Subcutaneous adipose tissue (tissue), 4 donors: ENCODE data around the gene AFF3. TPM values are rescaled to one million over a fixed set of nuclear protein-coding genes. Genes with fewer than 3 reads are reported as not detected.

Source experiments
- total RNA-seq, 4 donors: library from RNA; depleted of rRNA; stranded (reverse); fragments of >200 nt; gene quantifications; one replicate each; pipeline ENCODE4 v1.1.0, GENCODE V29; 2016
- TF ChIP-seq, protein P1 (sequence below): fragments of 450-650 bp; IDR thresholded peaks from one replicate; pipeline ENCODE4 v1.5.1; 2016; ENCODE audit warnings: low read depth, mild to moderate bottlenecking, control low read depth, antibody characterized with exemption, moderate library complexity

AFF3 gene
- total RNA-seq, 4 donors from 2014 or later = 2.5 to 6.2 (median 5.6) TPM

DNA sequence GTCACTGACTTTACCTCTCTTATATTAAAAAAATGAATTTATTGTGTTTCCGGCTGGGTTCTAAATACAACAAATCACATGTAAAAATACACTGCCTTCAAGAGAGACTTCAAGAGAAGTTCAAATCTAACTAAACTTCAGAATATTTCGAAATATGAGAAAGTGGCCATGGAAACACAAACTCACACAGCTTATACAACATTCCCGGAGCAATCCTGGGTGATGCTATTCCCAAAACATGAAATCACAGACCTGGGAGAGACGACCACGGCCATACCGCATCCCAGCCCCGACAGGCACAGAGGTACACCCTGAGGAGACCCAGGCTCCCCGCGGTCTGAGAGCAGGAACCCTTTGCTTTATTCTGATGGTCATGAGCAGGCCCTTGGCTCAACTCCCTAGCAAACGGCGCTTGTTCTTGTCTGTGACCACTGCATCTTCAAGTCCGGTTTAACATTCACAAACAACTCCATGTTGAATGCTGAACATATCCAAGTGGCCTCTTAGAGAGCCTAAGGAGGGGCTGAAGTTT, 467.2 kb downstream of the AFF3 start:
- TF ChIP-seq, protein P1, sequence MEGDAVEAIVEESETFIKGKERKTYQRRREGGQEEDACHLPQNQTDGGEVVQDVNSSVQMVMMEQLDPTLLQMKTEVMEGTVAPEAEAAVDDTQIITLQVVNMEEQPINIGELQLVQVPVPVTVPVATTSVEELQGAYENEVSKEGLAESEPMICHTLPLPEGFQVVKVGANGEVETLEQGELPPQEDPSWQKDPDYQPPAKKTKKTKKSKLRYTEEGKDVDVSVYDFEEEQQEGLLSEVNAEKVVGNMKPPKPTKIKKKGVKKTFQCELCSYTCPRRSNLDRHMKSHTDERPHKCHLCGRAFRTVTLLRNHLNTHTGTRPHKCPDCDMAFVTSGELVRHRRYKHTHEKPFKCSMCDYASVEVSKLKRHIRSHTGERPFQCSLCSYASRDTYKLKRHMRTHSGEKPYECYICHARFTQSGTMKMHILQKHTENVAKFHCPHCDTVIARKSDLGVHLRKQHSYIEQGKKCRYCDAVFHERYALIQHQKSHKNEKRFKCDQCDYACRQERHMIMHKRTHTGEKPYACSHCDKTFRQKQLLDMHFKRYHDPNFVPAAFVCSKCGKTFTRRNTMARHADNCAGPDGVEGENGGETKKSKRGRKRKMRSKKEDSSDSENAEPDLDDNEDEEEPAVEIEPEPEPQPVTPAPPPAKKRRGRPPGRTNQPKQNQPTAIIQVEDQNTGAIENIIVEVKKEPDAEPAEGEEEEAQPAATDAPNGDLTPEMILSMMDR = no peak

DNA sequence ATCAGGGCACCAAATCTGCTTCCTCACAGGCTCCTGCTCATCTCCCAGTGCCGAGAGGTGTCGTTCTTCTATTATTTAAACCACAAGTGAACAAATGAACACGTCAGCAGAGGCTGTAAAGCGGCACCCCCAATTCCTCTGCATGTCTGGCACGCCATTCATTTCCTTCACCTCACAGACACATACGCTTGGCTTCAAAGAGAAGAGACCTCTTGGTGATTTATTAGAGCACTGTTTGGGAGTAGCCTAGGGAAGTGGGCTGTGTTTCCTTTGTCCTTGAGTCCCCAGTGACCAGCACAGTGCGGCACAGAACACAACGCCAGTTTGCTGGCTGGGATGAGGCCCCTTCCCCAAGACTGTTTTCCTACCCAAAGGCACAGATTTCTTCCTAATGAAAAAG, 468.3 kb downstream of the AFF3 start:
- TF ChIP-seq, protein P1 = no peak

DNA sequence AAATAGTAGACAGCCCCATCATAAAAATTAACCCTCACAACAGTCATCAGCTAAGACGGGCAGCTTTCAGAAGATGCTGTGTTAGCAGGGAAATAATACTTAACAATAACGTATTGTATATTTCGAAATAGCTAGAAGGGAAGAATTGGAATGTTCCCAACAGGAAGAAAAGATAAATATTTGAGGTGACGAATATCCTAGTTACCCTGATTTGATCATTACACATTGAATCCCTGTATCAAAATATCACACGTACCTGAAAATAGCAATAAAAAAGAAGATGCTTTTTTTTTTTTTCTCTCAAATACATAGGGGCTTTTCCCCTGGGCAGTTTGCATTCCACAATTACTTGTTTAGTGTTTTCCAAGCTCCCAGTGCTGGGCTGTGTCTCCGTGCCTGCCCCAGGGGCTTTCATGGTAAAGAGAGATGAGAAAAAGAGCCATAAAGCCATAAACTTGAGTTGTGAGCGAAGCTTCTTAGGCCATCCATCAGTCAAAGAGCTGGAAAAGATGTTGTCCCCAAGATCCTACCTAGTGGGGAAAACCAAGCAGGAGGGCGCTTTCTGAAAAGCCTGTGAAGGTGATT, 469.5 kb downstream of the AFF3 start:
- TF ChIP-seq, protein P1 = no peak

DNA sequence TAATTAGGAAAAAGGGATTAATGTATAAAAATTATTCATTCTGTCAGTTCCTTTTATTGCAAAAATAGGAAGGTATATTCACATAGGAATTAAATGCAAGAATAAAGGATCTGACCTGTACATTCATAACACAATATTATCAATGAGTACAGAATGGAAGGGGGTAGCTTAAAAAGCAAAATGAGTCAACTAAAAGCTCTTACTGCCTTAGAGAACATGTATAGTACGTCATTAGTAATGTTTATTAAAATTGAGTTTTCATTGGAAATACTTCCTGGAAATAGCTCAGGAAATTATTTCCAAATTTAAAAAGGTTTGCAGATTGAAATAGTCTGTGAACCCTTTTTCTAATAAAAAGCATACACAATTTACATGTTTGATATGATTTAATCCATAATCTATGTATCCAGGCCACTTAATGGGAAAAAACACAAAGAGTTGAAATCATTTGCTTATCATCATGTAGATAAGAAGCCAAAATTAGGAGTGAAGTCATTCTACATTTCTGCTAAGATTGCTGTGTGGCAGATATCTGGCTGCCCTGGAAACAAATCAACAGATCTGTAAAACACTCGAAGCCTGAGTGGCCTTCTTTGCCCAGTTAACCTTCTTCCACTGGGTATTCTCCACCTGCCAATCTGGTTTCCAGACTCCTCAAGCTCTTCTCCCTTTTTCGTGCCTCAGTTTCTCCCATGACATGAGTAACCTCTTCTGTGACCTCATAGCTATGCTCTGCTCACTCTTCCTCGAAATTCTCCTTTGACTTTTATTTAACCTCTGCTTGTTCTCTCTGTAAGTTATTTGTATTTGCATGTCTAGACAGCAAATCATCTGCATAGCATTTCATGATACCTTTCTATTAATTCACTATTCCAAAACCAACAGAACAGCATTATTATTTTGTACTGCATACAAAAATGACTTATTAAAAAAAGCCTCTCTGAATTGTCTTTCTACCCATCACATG, 471.3 kb downstream of the AFF3 start:
- TF ChIP-seq, protein P1 = no peak

DNA sequence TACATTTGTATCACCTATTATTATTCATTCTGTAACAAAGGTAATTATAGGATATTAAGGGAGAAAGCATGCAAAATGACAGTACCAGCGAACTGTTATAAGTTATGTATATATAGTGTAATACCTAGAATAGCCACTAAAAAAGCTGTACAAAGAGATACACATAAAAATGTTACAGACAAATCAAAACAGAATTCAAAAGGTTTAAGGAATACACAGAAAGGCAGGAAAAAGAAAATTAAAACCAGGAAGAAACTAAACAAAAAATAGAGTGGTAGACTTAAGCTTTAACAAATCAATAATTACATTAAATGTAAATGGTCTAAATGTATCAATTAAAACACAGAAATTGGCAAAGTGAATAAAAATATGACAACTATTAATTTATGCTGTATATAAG, 476.1 kb downstream of the AFF3 start:
- TF ChIP-seq, protein P1 = no peak

DNA sequence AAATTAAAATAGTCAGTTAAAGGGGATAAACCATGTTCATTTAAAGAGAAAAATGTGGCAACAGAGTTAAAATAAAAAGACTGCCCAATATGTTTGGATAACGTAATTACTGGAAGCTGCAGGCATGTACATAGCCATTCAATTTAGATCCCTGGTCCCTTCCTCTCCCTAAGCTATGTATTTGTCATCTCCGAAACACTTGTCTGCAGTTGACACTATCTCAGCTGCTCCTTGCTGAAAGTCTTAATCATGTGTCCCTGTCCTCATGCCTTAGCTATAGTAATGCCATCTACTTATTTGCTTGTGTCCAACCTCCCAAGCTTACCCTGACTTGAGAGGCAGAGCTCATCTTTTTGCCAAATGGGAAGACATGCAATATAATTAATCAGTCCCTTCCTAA, 478.7 kb downstream of the AFF3 start:
- TF ChIP-seq, protein P1 = no peak

DNA sequence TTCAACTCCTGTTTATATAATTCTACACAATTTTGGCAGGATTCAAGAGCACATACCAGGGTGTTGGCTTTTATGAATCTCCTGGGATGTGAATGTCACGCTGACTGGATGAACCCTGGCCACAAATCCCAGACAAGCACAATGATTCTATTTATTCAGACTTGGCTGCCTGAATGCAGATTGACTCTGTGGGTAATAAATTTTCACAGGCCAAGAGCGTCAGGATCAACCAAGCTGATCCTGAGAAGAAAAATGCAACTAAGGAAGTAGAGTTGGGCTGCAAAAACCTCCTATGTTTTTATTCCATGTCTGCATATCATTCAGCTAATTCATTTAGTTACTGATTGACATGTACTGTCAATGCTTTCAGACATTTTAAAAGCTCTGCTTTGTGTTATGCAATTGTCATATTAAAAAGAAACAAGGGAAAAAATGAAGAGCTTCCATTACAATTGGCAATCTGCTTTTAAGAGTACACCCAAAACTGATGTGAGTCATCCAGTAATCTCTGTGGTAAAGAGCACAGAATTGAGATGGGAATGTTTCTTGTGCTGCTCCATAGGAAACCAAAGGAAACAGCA, 479.5 kb downstream of the AFF3 start:
- TF ChIP-seq, protein P1 = no peak
